CD14-positive monocyte (primary cell): ENCODE results near the gene TUNAR. TPM values are rescaled to one million over a fixed set of nuclear protein-coding genes. Genes with fewer than 3 reads are reported as not detected.

Experiments used
- DNase-seq, 3 donors: peaks; one replicate each; pipeline ENCODE4 v3.0.0-alpha.2; 2011 to 2022
- H2AFZ ChIP-seq: 2 replicates; pipeline ENCODE4 v1.6.0; 2012; ENCODE audit warnings: mild to moderate bottlenecking, low read depth, low read length, inconsistent platforms; ENCODE audit not compliant: insufficient read depth, poor library complexity, severe bottlenecking
- H3K27ac ChIP-seq, 2 donors: 1 replicate in 1 of 2; 2 replicates in 1 of 2; pipeline ENCODE4 v1.5.1; 2012 to 2013; ENCODE audit warnings: low read length in 2 of 2, control low read depth in 1 of 2, inconsistent platforms in 1 of 2, low read depth in 1 of 2, mild to moderate bottlenecking in 1 of 2
- H3K27me3 ChIP-seq, 2 donors: one replicate each; pipeline versions ENCODE4 v1.6.0 to v1.6.1; 2011 to 2013; ENCODE audit warnings: low read length in 2 of 2; ENCODE audit not compliant: control insufficient read depth in 2 of 2, insufficient read depth in 2 of 2
- H3K36me3 ChIP-seq, 2 donors: replicated peaks in 1 of 2; 1 replicate in 1 of 2; 2 replicates in 1 of 2; pipeline versions ENCODE4 v1.5.1 to v1.6.1; 2012 to 2013; ENCODE audit warnings: low read length in 2 of 2, control low read depth in 1 of 2, inconsistent platforms in 1 of 2, mild to moderate bottlenecking in 1 of 2; ENCODE audit not compliant: insufficient read depth in 2 of 2, control insufficient read depth in 1 of 2
- H3K4me1 ChIP-seq, 2 donors: 1 replicate in 1 of 2; 2 replicates in 1 of 2; pipeline versions ENCODE4 v1.5.1 to v1.6.1; 2012 to 2013; ENCODE audit warnings: low read length in 2 of 2, control low read depth in 1 of 2, inconsistent platforms in 1 of 2, mild to moderate bottlenecking in 1 of 2, moderate library complexity in 1 of 2; ENCODE audit not compliant: insufficient read depth in 2 of 2, control insufficient read depth in 1 of 2
- H3K4me2 ChIP-seq: replicated peaks from 2 replicates; pipeline ENCODE3; 2012; ENCODE audit warnings: low read length, moderate library complexity, mild to moderate bottlenecking; ENCODE audit not compliant: poor library complexity, severe bottlenecking; ENCODE audit errors: extremely low read depth
- H3K4me3 ChIP-seq, 3 experiments: fragments of 200-600 bp in 1 of 3; sonication (generic) in 1 of 3; replicated peaks in 1 of 3; 1 replicate in 2 of 3; 2 replicates in 1 of 3; pipeline ENCODE4 v1.5.1; 2011 to 2013; ENCODE audit warnings: low read length in 3 of 3, mild to moderate bottlenecking in 3 of 3, control low read depth in 2 of 3, low read depth in 2 of 3, inconsistent platforms in 1 of 3, moderate library complexity in 1 of 3
- H3K79me2 ChIP-seq: 2 replicates; pipeline ENCODE4 v1.6.0; 2012; ENCODE audit warnings: mild to moderate bottlenecking, control low read depth, inconsistent platforms, low read length, moderate library complexity; ENCODE audit not compliant: insufficient read depth
- H3K9ac ChIP-seq: 2 replicates; pipeline ENCODE4 v1.6.0; 2017; ENCODE audit warnings: low read length, mild to moderate bottlenecking; ENCODE audit not compliant: insufficient read depth, poor library complexity, severe bottlenecking
- H3K9me3 ChIP-seq, 2 donors: replicated peaks in 1 of 2; 1 replicate in 1 of 2; 2 replicates in 1 of 2; pipeline versions ENCODE4 v1.5.1 to v1.6.1; 2012 to 2013; ENCODE audit warnings: low read length in 2 of 2, control low read depth in 1 of 2; ENCODE audit not compliant: control insufficient read depth in 1 of 2, insufficient read depth in 1 of 2
- H4K20me1 ChIP-seq: 2 replicates; pipeline ENCODE4 v1.6.0; 2012; ENCODE audit warnings: mild to moderate bottlenecking, low read length, control low read depth, moderate library complexity; ENCODE audit not compliant: insufficient read depth
- H3K27ac Mint-ChIP-seq, 7 donors: one replicate each; pipeline ENCODE4 v1.8.0; 2020; ENCODE audit warnings: mild to moderate bottlenecking in 7 of 7, mixed read lengths in 7 of 7, moderate library complexity in 6 of 7, inconsistent platforms in 2 of 7
- H3K27me3 Mint-ChIP-seq, 3 donors: one replicate each; pipeline ENCODE4 v1.8.0; 2021 to 2022; ENCODE audit warnings: low read depth in 3 of 3, mild to moderate bottlenecking in 3 of 3, mixed read lengths in 3 of 3, moderate library complexity in 3 of 3, inconsistent platforms in 1 of 3
- H3K36me3 Mint-ChIP-seq, 2 donors: one replicate each; pipeline ENCODE4 v1.8.0; 2020; ENCODE audit warnings: mixed read lengths in 2 of 2, inconsistent platforms in 1 of 2, mild to moderate bottlenecking in 1 of 2
- H3K4me1 Mint-ChIP-seq: one replicate; pipeline ENCODE4 v1.8.0; 2020; ENCODE audit warnings: mild to moderate bottlenecking, mixed read lengths
- H3K4me3 Mint-ChIP-seq, 2 donors: one replicate each; pipeline ENCODE4 v1.8.0; 2020; ENCODE audit warnings: mild to moderate bottlenecking in 2 of 2, mixed read lengths in 2 of 2, moderate library complexity in 1 of 2
- H3K9me3 Mint-ChIP-seq, 7 donors: one replicate each; pipeline ENCODE4 v1.8.0; 2020 to 2022; ENCODE audit warnings: mixed read lengths in 7 of 7, mild to moderate bottlenecking in 6 of 7, moderate library complexity in 6 of 7, inconsistent platforms in 2 of 7
- CTCF ChIP-seq: fragments of 200-600 bp; IDR thresholded peaks from one replicate; pipeline ENCODE4 v1.8.0; 2022; ENCODE audit warnings: antibody characterized with exemption, mild to moderate bottlenecking
- WGBS: methylation state at CpG from one replicate; pipeline ENCODE4 v1.1.5; 2013; ENCODE audit warnings: missing lambda C conversion rate; ENCODE audit not compliant: insufficient coverage; 5-methylcytosine and 5-hydroxymethylcytosine counted together
- intact Hi-C, 2 donors: fragments of 100-400 bp; cut with micrococcal nuclease; formaldehyde crosslinking; loops; one replicate each; pipeline versions ENCODE4 v1.15.0 to v1.15.1; 2023
- polyA plus RNA-seq, 3 donors: library from polyadenylated mRNA; depleted of rRNA in 1 of 3; unstranded in 2 of 3; stranded (reverse) in 1 of 3; fragments of 300-500 nt in 2 of 3; fragments of >200 nt in 1 of 3; fragmentation: Illumina TruSeq in 2 of 3; gene quantifications; 1 replicate in 2 of 3; 2 replicates in 1 of 3; pipeline ENCODE4 v1.2.3, GENCODE V29; 2012 to 2021

The TUNAR gene
- polyA plus RNA-seq, 3 donors, result not detected

- no peak overlapping the region for H3K27ac Mint-ChIP-seq
- Histone ChIP-seq H4K20me1 (no peaks in the 10 kb centered on the region), H3K4me1 (no peaks in the 10 kb centered on the region), H3K27ac (no peak overlapping the region), H2AFZ (no peak overlapping the region), H3K36me3 (no peaks in the 10 kb centered on the region), H3K79me2 (no peaks in the 10 kb centered on the region), H3K27me3 (no peaks in the 10 kb centered on the region), H3K9me3 (no peaks in the 10 kb centered on the region), H3K4me3 (no peak overlapping the region), H3K9ac (no peak overlapping the region), H3K4me2 (no peak overlapping the region)
- H3K4me3 Mint-ChIP-seq, result no peak overlapping the region
- H3K27me3 Mint-ChIP-seq, result peaks cover 0 to 5% (median 0%) of the 10 kb centered on the region in 3 donors
- intact Hi-C loops, result no loop called here
- 88% methylated on average over 1 of the region's 4 CpGs for WGBS
- DNase-seq, result no peak
- no peak for TF ChIP-seq CTCF
- no peaks in the 10 kb centered on the region for H3K36me3 Mint-ChIP-seq
- peaks cover 0 to 5% (median 0%) of the 10 kb centered on the region in 7 donors for H3K9me3 Mint-ChIP-seq
- no peaks in the 10 kb centered on the region for H3K4me1 Mint-ChIP-seq
Observed at GRCh38 chr14:95887351-95887750, 10.7 kb downstream of the TUNAR start.

- DNase-seq, result no peak
- no peaks in the 10 kb centered on the region for H3K79me2 ChIP-seq
- H3K4me3 ChIP-seq, result no peak overlapping the region
- no peaks in the 10 kb centered on the region for H3K27me3 ChIP-seq
- Mint-ChIP-seq H3K4me1 (no peaks in the 10 kb centered on the region), H3K9me3 (peaks cover 0 to 2% (median 0%) of the 10 kb centered on the region in 7 donors), H3K27me3 (peaks cover 0 to 1% (median 0%) of the 10 kb centered on the region in 3 donors), H3K36me3 (no peaks in the 10 kb centered on the region), H3K4me3 (no peak overlapping the region), H3K27ac (peak overlapping the region in 1 of 7 donors; percentile 25)
- no peak for TF ChIP-seq CTCF
- H2AFZ ChIP-seq, result no peak overlapping the region
- no peak overlapping the region for H3K27ac ChIP-seq
- H3K9me3 ChIP-seq, result no peaks in the 10 kb centered on the region
- intact Hi-C loops, result no loop called here
- WGBS, result 79% methylated on average over 6 of the region's 11 CpGs
- no peaks in the 10 kb centered on the region for H3K36me3 ChIP-seq
- no peaks in the 10 kb centered on the region for H3K4me1 ChIP-seq
- H4K20me1 ChIP-seq, result no peaks in the 10 kb centered on the region
- no peak overlapping the region for H3K9ac ChIP-seq
- H3K4me2 ChIP-seq, result no peak overlapping the region
Observed at GRCh38 chr14:95889236-95889979, 12.8 kb downstream of the TUNAR start.
